ENCODE results near the gene AP2B1.
A peak's percentile ranks its signal among the peaks of the same experiment; 100 is the strongest.

Gene AP2B1

GRCh38 chr17:35666967-35667532 lies 79.9 kb downstream of the AP2B1 start:
- H3K4me3 ChIP-seq (replicated peaks in 1 of 2; ENCODE audit: low read depth in 2 of 2, low read length in 2 of 2) = no peak overlapping the region
- TF ChIP-seq, protein P1, sequence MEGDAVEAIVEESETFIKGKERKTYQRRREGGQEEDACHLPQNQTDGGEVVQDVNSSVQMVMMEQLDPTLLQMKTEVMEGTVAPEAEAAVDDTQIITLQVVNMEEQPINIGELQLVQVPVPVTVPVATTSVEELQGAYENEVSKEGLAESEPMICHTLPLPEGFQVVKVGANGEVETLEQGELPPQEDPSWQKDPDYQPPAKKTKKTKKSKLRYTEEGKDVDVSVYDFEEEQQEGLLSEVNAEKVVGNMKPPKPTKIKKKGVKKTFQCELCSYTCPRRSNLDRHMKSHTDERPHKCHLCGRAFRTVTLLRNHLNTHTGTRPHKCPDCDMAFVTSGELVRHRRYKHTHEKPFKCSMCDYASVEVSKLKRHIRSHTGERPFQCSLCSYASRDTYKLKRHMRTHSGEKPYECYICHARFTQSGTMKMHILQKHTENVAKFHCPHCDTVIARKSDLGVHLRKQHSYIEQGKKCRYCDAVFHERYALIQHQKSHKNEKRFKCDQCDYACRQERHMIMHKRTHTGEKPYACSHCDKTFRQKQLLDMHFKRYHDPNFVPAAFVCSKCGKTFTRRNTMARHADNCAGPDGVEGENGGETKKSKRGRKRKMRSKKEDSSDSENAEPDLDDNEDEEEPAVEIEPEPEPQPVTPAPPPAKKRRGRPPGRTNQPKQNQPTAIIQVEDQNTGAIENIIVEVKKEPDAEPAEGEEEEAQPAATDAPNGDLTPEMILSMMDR (IDR thresholded peaks at IDR 0.05; ENCODE audit: low read depth, low read length) = no peak
- DNase-seq (ENCODE audit: low read depth in 2 of 2) = peak in 1 of 2 donors; percentile 24

- no peak overlapping the region for H3K4me3 ChIP-seq (replicated peaks in 1 of 2; ENCODE audit: low read depth in 2 of 2, low read length in 2 of 2)
- TF ChIP-seq, protein P1 (IDR thresholded peaks at IDR 0.05; ENCODE audit: low read depth, low read length) = no peak
- no peak for DNase-seq (ENCODE audit: low read depth in 2 of 2)
Measured at GRCh38 chr17:35668802-35669201, 81.7 kb downstream of the AP2B1 start.

- DNase-seq (ENCODE audit: low read depth in 2 of 2) = no peak
- TF ChIP-seq, protein P1 (IDR thresholded peaks at IDR 0.05; ENCODE audit: low read depth, low read length) = no peak
Measured at GRCh38 chr17:35674552-35674951, 87.4 kb downstream of the AP2B1 start.

GRCh38 chr17:35676441-35676840 lies 89.3 kb downstream of the AP2B1 start:
- DNase-seq (ENCODE audit: low read depth in 2 of 2) = no peak
- TF ChIP-seq, protein P1 (IDR thresholded peaks at IDR 0.05; ENCODE audit: low read depth, low read length) = no peak
- no peak overlapping the region for H3K4me3 ChIP-seq (replicated peaks in 1 of 2; ENCODE audit: low read depth in 2 of 2, low read length in 2 of 2)

More at GRCh38 chr17:35674552-35674951, 87.4 kb downstream of the AP2B1 start:
- H3K4me3 ChIP-seq (replicated peaks in 1 of 2; ENCODE audit: low read depth in 2 of 2, low read length in 2 of 2) = no peak overlapping the region

DNA sequence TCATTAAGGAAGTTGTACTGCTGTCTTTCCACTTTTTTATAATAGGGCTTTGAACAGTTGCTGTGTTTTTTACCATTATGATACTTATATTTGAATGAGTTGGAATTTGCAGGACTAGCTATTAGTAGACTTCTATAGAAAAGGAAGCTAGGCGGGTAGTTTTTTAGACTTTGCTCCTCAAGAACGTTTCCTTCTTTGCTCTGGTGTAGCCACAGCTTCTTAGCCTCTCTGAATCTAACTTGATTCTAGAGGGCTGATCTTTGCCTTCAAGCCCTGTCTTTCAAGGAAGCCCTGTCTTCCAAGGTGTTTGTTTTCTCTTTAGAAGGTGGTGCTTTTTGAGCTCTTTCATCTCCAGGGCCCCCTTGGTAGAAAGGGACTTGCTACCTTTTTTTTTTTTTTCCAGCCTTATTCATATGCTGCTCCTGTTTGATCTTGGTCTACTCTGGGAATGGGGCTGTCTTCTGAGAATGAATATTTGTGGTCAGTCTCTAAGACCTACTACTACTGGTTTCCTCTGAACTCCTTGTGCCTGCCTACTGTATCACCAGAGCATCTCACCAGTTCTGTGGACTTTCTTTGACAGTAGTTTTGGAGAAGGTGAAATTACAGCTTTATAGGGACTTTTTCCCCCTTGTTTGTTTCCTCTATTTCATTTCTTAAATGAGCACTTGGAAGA lies 92.0 kb downstream of the AP2B1 start:
- DNase-seq (ENCODE audit: low read depth in 2 of 2) = no peak
- H3K4me3 ChIP-seq (replicated peaks in 1 of 2; ENCODE audit: low read depth in 2 of 2, low read length in 2 of 2) = no peak overlapping the region
- TF ChIP-seq, protein P1 (IDR thresholded peaks at IDR 0.05; ENCODE audit: low read depth, low read length) = no peak

GRCh38 chr17:35683591-35683990 lies 96.5 kb downstream of the AP2B1 start:
- no peak for DNase-seq (ENCODE audit: low read depth in 2 of 2)
- H3K4me3 ChIP-seq (replicated peaks in 1 of 2; ENCODE audit: low read depth in 2 of 2, low read length in 2 of 2) = no peak overlapping the region
- TF ChIP-seq, protein P1 (IDR thresholded peaks at IDR 0.05; ENCODE audit: low read depth, low read length) = no peak
